Measurements from ENCODE around the gene DISC1.
"Not testable (repeated sequence)": the region's sequence is repeated elsewhere in the genome, so short reads cannot be mapped to it uniquely, and the experiment has no call there.

DISC1 gene

GRCh38 chr1:231779081-231779480 is 152.5 kb downstream of the DISC1 start:
- no peak for DNase-seq

DNA sequence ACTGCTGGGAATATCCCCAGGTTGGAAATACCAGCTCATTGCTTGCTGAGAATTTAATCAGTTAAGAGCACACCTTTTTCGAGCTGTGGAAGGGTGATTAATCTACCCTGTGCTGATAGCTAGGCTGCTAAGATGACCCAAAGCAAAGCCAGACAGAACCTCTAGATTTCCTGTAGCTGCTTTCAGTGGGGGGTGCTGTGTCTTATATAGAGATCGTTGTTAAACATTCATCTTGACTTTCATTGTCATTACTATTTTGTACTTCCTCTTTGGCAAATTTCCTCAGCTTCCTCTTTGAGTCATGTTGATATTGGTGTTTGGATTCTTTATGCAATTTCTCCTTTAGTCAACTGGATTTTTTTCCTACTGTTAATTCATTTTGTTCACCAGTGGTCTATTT is 155.3 kb downstream of the DISC1 start:
- no peak for DNase-seq

GRCh38 chr1:231785073-231785472 is 158.5 kb downstream of the DISC1 start:
- not testable (repeated sequence) for DNase-seq

GRCh38 chr1:231786126-231786525 is 159.5 kb downstream of the DISC1 start:
- DNase-seq = no peak

GRCh38 chr1:231792634-231793033 is 166.0 kb downstream of the DISC1 start:
- DNase-seq = no peak

DNA sequence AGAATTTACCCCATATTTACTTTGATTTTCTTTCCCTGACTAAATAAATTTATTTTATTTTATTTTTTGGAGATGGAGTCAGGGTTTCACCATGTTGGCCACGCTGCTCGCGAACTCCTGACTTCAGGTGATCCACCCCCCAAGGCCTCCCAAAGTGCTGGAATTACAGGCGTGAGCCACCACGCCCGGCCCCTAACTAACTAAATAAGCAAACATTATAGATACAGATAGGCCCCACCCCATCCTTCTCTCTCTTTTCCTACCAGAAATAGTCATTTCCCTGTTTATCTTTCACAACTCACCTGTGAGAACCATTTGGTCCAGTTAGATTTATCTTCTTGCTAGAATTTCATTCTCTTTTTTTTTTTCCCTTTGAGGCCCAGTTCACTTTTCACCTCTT is 167.3 kb downstream of the DISC1 start:
- DNase-seq = no peak

- DNase-seq = no peak
These were observed 169.6 kb downstream of the DISC1 start for GRCh38 chr1:231796141-231796540.

GRCh38 chr1:231799363-231799986 is 172.9 kb downstream of the DISC1 start:
- no peak for DNase-seq

GRCh38 chr1:231800108-231800507 is 173.5 kb downstream of the DISC1 start:
- no peak for DNase-seq

GRCh38 chr1:231801042-231801585 is 174.5 kb downstream of the DISC1 start:
- no peak for DNase-seq

- DNase-seq = no peak
These were observed 176.8 kb downstream of the DISC1 start for GRCh38 chr1:231803353-231803752.

- peak; percentile 46 for DNase-seq
These were observed 180.3 kb downstream of the DISC1 start for GRCh38 chr1:231806623-231807495.

GRCh38 chr1:231807541-231807940 is 181.0 kb downstream of the DISC1 start:
- no peak for DNase-seq

- DNase-seq = no peak
These were observed 181.5 kb downstream of the DISC1 start for GRCh38 chr1:231808116-231808515.

GRCh38 chr1:231808990-231809389 is 182.4 kb downstream of the DISC1 start:
- no peak for DNase-seq

GRCh38 chr1:231810415-231810814 is 183.8 kb downstream of the DISC1 start:
- no peak for DNase-seq

- DNase-seq = no peak
These were observed 187.4 kb downstream of the DISC1 start for GRCh38 chr1:231814021-231814420.

GRCh38 chr1:231814521-231814920 is 187.9 kb downstream of the DISC1 start:
- DNase-seq = no peak

DNA sequence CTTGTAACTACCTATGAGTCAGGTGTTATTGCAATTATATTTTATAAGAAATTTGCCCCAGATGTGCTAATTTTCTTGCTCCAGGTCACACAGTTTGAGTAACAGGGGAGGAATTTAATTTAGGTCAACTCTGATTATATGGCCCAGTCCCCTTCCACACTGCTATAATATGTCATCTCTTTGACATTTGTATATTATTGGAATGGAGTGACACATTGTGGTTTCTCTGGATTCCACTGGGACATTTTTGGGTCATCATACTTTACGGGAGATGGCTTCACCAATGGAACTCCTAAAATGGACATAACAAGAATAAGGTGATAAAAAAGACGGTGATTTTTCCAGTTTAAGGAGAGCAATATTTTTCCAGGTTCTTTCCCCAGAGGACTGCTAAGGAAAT is 191.2 kb downstream of the DISC1 start:
- no peak for DNase-seq

GRCh38 chr1:231818337-231818736 is 191.7 kb downstream of the DISC1 start:
- no peak for DNase-seq

GRCh38 chr1:231821281-231821680 is 194.7 kb downstream of the DISC1 start:
- DNase-seq = no peak

DNA sequence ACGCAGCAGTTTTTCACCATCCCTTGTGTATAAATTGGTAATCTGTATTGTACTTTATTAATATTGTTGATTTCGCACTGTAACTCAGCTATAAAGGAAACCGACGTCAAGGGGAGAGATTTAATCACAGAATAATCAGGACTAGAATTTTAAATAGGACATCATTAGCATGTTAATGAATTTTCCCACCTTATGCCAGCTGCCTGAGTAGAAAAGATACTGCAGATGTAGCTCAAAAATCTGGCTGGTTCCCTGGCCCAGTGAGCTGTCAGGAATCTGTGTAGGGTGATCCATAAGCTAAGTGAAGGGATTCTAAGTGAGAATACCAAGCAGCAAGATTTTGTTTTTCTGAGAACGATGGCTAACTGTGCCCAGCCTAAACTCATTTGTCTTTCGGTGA is 195.5 kb downstream of the DISC1 start:
- no peak for DNase-seq

DNA sequence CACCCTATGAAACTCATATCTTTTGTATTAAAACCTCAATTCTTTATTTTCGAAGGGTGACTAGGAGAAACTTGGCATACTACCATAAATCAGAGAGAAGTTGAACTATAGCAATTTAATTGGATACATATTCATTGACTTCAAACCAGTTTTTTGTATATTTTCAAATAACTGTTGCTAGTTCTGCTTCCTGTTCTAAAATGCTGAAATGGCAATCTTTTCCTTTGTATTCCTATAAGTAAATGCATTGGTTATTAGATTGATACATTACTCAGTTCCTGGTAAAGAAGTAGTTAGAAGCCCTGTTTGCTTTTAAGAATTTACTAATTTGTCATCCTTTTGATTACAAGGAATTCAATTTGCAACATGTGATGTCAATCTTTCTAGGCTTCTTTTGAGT is 200.0 kb downstream of the DISC1 start:
- no peak for DNase-seq

All from NCI-H1048 (cell line).